ENCODE data around the gene CDH23.

CDH23 gene

GRCh38 chr10:71715026-71715425, 318.3 kb downstream of the CDH23 start:
- no peak for TF ChIP-seq CTCF (IDR thresholded peaks at IDR 0.05; ENCODE audit: low read depth, low read length)
- H3K4me3 ChIP-seq (ENCODE audit: low read depth, low read length): no peak overlapping the region
- DNase-seq (ENCODE audit: low read depth, low spot score): no peak
- in situ Hi-C loops (cut with HindIII; ENCODE audit: low sequenced_read_pairs): no loop called here

GRCh38 chr10:71715860-71716259, 319.1 kb downstream of the CDH23 start:
- TF ChIP-seq CTCF (IDR thresholded peaks at IDR 0.05; ENCODE audit: low read depth, low read length): no peak
- DNase-seq (ENCODE audit: low read depth, low spot score): no peak
- in situ Hi-C loops (cut with HindIII; ENCODE audit: low sequenced_read_pairs): no loop called here
- no peak overlapping the region for H3K4me3 ChIP-seq (ENCODE audit: low read depth, low read length)

GRCh38 chr10:71716426-71716825, 319.7 kb downstream of the CDH23 start:
- in situ Hi-C loops (cut with HindIII; ENCODE audit: low sequenced_read_pairs): no loop called here
- DNase-seq (ENCODE audit: low read depth, low spot score): no peak
- TF ChIP-seq CTCF (IDR thresholded peaks at IDR 0.05; ENCODE audit: low read depth, low read length): no peak
- no peak overlapping the region for H3K4me3 ChIP-seq (ENCODE audit: low read depth, low read length)

GRCh38 chr10:71717056-71717455, 320.3 kb downstream of the CDH23 start:
- H3K4me3 ChIP-seq (ENCODE audit: low read depth, low read length): no peak overlapping the region
- in situ Hi-C loops (cut with HindIII; ENCODE audit: low sequenced_read_pairs): no loop called here
- DNase-seq (ENCODE audit: low read depth, low spot score): no peak
- TF ChIP-seq CTCF (IDR thresholded peaks at IDR 0.05; ENCODE audit: low read depth, low read length): no peak

- no peak for TF ChIP-seq CTCF (IDR thresholded peaks at IDR 0.05; ENCODE audit: low read depth, low read length)
- no peak for DNase-seq (ENCODE audit: low read depth, low spot score)
- in situ Hi-C loops (cut with HindIII; ENCODE audit: low sequenced_read_pairs): no loop called here
- H3K4me3 ChIP-seq (ENCODE audit: low read depth, low read length): no peak overlapping the region
Observed at GRCh38 chr10:71717551-71717951, 320.8 kb downstream of the CDH23 start.

- no peak for TF ChIP-seq CTCF (IDR thresholded peaks at IDR 0.05; ENCODE audit: low read depth, low read length)
- no peak for DNase-seq (ENCODE audit: low read depth, low spot score)
- H3K4me3 ChIP-seq (ENCODE audit: low read depth, low read length): no peak overlapping the region
- in situ Hi-C loops (cut with HindIII; ENCODE audit: low sequenced_read_pairs): no loop called here
Observed at GRCh38 chr10:71718165-71718698, 321.5 kb downstream of the CDH23 start.

GRCh38 chr10:71719042-71719441, 322.3 kb downstream of the CDH23 start:
- in situ Hi-C loops (cut with HindIII; ENCODE audit: low sequenced_read_pairs): no loop called here
- H3K4me3 ChIP-seq (ENCODE audit: low read depth, low read length): no peak overlapping the region
- TF ChIP-seq CTCF (IDR thresholded peaks at IDR 0.05; ENCODE audit: low read depth, low read length): no peak
- DNase-seq (ENCODE audit: low read depth, low spot score): no peak

All from astrocyte of the spinal cord (primary cell).